Epithelial cell of esophagus (primary cell): ENCODE results near the gene ZFP36.

Source experiments
- DNase-seq: peaks from one replicate; pipeline ENCODE4 v3.0.0; 2010; ENCODE audit warnings: low read depth
- H3K4me3 ChIP-seq: 2 replicates; pipeline ENCODE4 v1.5.1; 2011; ENCODE audit warnings: mild to moderate bottlenecking, low read length, control low read depth
- TF ChIP-seq, protein P1 (sequence below): IDR thresholded peaks from 2 replicates; pipeline ENCODE4 v1.5.1; 2011; ENCODE audit warnings: low read depth, mild to moderate bottlenecking, low read length, control low read depth, inconsistent platforms; ENCODE audit not compliant: insufficient read depth; ENCODE audit errors: missing control alignments

The ZFP36 gene

DNA sequence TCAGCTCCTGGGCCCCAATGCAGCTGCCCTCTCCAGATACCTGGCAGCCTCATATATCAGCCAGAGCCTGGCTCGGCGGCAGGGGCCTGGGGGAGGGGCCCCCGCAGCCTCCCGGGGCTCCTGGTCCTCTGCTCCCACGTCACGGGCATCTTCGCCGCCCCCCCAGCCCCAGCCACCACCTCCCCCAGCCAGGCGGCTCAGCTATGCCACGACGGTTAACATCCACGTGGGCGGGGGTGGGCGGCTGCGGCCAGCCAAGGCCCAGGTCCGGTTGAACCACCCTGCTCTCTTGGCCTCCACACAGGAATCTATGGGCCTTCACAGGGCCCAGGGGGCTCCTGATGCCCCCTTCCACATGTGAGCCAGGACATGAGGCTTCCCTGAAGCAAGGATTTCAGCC lies 18.3 kb downstream of the ZFP36 start:
- TF ChIP-seq, protein P1, sequence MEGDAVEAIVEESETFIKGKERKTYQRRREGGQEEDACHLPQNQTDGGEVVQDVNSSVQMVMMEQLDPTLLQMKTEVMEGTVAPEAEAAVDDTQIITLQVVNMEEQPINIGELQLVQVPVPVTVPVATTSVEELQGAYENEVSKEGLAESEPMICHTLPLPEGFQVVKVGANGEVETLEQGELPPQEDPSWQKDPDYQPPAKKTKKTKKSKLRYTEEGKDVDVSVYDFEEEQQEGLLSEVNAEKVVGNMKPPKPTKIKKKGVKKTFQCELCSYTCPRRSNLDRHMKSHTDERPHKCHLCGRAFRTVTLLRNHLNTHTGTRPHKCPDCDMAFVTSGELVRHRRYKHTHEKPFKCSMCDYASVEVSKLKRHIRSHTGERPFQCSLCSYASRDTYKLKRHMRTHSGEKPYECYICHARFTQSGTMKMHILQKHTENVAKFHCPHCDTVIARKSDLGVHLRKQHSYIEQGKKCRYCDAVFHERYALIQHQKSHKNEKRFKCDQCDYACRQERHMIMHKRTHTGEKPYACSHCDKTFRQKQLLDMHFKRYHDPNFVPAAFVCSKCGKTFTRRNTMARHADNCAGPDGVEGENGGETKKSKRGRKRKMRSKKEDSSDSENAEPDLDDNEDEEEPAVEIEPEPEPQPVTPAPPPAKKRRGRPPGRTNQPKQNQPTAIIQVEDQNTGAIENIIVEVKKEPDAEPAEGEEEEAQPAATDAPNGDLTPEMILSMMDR, result no peak
- H3K4me3 ChIP-seq, result no peak overlapping the region
- no peak for DNase-seq

DNA sequence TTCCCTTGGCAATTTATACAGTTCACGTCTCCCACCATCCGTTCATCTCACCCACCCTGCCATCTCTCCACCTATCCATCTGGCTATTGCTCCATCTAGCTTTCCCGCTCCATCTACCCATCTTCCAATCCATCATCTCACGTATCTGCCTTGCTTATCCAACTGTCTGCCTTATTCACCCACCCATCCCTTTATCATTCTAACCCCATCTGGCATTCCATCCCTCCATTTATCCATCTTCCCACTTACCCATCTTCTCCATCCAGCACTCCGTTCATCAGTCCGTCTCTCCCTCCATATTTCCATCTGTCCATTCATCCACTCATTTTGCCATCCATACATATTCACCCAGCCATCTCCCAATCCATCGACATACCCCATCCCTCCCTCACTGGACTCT lies 19.1 kb downstream of the ZFP36 start:
- DNase-seq, result no peak
- TF ChIP-seq, protein P1, result no peak

DNA sequence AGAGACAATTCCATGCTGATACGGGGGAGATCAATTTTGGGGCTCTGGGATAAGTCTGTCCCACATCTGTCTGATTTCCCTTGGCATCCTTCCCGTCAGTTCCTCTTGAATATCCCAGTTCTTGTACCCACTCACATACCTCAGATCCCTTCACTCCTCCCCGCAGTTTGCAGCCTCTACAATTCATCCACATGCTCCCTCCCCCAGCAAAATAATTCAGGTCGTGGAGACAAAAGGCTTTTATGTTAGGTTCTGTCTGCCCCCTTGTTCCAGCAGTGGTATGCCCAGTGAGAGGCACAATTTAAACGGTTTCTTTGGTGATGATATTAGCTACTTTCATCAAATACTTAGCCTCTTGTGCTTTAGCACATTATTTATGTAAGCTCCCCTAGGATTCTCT lies 19.5 kb downstream of the ZFP36 start:
- DNase-seq, result no peak
- H3K4me3 ChIP-seq, result no peak overlapping the region
- TF ChIP-seq, protein P1, result no peak

More for the DNA sequence above, 19.1 kb downstream of the ZFP36 start:
- no peak overlapping the region for H3K4me3 ChIP-seq

DNA sequence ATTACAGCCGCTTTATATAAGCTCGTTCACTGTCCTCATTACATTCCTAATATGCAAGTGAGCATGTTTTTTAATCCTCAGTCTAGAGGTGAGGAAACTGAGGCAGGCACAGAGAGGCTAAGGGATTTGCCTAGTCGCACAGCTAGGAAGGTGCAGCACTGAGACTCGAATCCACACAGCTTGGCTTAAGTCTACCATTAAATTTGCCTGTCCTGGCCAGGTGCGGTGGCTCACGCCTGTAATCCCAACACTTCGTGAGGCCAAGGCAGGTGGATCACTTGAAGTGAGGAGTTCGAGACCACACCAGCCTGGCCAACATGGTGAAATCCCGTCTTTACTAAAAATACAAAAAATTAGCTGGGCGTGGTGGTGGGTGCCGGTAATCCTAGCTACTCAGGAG lies 21.1 kb downstream of the ZFP36 start:
- TF ChIP-seq, protein P1, result no peak
- no peak overlapping the region for H3K4me3 ChIP-seq
- no peak for DNase-seq

DNA sequence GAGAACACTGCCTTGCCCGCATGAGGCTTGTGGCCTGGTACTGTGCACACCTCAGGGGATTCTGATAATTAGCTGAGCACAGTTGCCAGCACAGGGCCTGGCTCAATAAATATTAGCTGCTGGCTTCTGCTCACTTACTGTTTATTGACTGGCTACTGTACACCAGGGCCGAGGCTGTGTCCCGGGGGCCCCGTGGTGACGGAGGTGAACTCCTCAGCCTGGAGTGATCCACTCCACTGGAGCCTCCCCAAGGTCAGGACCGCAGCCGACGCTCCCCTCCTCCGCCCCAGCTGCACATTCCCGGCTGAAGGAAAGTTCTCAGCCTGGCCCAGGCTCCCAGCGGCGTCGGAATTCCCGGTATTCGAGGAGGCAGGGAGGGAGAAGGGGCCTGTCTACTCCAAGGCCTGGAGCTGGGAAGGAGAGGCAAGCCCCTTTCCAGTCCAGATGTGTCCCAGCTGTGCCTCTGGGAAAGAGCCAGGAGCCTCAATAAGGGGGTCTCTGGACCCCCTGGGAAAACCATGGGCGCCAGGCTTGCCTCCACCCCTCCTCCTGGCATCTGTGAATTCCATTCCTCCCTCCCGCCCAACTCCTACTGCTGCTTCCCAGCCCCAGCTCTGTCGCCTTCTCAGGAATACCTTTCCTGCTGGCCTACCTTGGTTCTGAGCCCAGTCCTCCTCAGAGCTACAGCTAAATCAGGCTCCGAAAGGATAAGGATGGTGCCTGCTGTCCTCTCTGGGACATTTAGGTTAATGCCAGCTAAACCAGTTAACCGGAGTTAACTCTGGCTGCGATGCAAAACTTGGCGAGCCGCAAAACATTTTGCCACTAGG lies 21.9 kb downstream of the ZFP36 start:
- no peak overlapping the region for H3K4me3 ChIP-seq
- TF ChIP-seq, protein P1, result no peak
- DNase-seq, result no peak

DNA sequence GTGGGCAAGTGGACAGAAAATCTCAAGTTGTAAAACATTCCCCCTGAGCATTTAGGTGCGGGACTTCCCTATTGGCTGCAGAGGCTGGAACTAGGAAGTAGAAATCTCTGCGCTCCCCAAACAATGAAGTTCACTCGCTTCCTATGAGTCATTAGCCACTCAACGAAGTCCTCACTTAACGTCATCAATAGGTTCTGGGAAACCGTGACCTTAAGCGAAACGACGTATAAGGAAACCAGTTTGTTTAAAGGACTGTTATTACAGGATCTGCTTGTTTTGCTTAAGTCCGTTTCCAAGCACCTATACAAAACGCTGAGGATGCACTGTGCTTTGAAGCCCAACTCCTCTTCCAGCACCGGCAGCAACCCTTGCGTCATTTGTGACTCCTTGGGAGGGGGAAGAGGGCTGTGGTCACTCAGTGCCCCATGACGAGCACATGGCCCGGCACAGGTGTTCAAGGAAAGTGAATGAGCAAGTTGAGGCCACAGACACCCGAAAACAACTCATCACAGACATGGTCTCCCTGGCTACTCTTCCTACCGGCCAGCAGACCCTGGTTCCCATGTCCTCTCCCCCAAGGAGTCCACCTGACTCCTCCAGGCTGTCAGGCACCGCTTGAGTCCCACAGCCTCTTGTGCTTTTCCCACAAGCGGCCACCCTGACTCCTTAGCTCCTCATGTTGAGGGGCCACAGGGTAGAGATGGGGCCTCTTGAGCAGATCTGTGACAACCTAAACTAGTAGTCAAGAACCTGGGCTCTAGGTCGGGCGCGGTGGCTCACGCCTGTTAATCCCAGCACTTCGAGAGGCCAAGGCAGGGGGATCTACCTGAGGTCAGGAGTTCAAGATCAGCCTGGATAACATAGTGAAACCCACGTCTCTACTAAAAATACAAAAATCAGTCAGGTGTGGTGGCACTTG lies 24.3 kb downstream of the ZFP36 start:
- no peak overlapping the region for H3K4me3 ChIP-seq
- DNase-seq, result peak; percentile 97
- TF ChIP-seq, protein P1, result no peak
